VCaP (cell line): ENCODE results near the gene MSH5.

ENCODE experiments used
- H3K27ac ChIP-seq: fragments of 450-650 bp; 2 replicates; pipeline ENCODE4 v1.5.1; 2017
- CTCF ChIP-seq: fragments of 450-650 bp; conservative IDR thresholded peaks from 2 replicates; pipeline ENCODE4 v1.5.1; 2017; ENCODE audit warnings: mild to moderate bottlenecking, moderate library complexity

Gene MSH5

GRCh38 chr6:31779908-31780307 is 40.1 kb downstream of the MSH5 start:
- no peak overlapping the region for H3K27ac ChIP-seq
- TF ChIP-seq CTCF: no peak

- H3K27ac ChIP-seq: no peak overlapping the region
- TF ChIP-seq CTCF: no peak
Measured at GRCh38 chr6:31780507-31781243, 40.9 kb downstream of the MSH5 start.

DNA sequence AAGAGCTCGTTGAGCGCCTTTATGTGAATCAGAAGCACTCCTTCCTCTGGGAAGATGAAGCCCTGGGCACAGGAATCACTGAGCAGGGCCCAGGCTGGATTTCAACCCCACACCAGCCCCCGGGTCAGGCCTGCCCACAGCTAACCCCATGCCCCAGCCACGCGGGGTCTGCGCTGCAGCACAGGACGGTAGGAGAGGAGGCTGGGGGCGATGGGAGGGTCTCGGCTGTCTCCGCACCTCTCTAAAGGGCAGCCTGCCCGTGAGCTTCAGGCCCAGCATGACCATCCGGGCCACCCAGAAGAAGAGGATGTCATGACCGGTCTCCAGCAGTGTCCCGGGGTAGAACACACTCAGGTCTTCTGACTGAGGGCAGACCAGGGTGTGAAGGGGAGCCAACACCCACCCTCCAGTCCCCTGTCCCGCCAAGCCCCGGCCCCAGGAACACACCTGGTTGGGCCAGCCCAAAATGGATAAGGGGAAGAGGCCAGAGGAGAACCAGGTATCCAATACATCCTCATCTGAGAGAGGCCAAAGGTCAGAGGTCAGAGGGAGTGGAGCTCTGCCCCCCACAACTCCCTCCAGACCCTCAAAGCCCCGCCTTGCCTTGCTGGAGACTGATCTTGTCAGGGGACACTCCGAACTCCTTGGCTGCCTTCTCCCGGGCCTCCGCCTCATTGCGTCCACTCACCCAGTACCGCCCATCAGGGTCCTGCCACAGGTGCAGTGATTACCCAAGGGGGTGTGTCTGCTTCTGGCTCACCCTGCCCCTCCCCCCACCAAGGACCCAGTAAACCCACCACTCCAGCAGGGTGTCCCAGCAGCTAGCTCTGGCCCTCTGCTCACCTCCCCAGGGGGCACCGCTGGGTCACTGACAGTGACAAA is 41.7 kb downstream of the MSH5 start:
- no peak for TF ChIP-seq CTCF
- H3K27ac ChIP-seq: no peak overlapping the region

DNA sequence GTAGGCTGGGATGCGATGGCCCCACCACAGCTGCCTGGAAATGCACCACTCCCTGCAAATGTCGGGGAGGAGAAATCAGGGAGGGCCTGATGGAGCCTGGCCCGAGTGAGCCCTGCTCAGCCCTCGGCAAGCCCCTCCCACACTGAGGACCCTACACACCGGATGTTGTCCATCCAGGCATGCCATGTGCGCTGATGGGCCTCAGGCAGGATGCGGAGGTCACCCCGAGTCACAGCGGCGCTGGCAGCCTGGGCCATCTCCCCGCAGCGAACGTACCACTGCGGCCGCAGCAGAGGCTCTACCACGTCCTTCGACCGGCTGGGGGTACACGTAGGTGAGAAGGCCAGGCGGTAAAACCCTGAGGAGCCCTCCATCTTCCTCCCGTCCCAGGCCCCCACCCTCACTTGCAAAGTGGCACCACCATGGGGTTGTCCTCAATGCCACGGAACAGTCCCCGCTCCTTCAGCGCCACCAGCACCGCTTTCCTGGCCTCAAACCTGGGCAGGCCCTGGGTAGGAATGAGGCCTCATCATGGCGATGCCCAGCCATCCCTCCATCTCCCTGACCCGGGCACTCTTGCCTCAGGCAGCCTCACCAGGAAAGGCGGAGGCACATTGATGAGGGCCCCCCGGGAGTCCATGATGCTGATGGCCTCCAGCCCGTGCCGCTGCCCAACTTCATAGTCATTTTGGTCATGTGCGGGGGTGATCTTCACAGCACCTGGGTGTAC is 42.5 kb downstream of the MSH5 start:
- no peak for TF ChIP-seq CTCF
- no peak overlapping the region for H3K27ac ChIP-seq

- H3K27ac ChIP-seq: no peak overlapping the region
- TF ChIP-seq CTCF: no peak
Measured at GRCh38 chr6:31784098-31784925, 44.5 kb downstream of the MSH5 start.

GRCh38 chr6:31785475-31785874 is 45.7 kb downstream of the MSH5 start:
- H3K27ac ChIP-seq: no peak overlapping the region

More at GRCh38 chr6:31785475-31785874, 45.7 kb downstream of the MSH5 start:
- no peak for TF ChIP-seq CTCF
